ENCODE measurements around the gene CYP19A1. TPM values are rescaled to one million over a fixed set of nuclear protein-coding genes. Genes with fewer than 3 reads are reported as not detected.

The CYP19A1 gene
- total RNA-seq, 1 experiment from 2014 or later = not detected

- TF ChIP-seq REST (IDR thresholded peaks at IDR 0.05; ENCODE audit: low read depth) (no peak), ZNF274 (IDR thresholded peaks at IDR 0.05; ENCODE audit: low read depth, low read length) (no peak), EZH2phosphoT487 (IDR thresholded peaks at IDR 0.05; ENCODE audit: borderline replicate concordance) (no peak), ELF1 (IDR thresholded peaks at IDR 0.05; ENCODE audit: borderline replicate concordance, low read depth) (no peak), RAD21 (IDR thresholded peaks at IDR 0.05; ENCODE audit: low read depth) (no peak)
These were observed 146.6 kb downstream of the CYP19A1 start (continued) for GRCh38 chr15:51191766-51192165.

GRCh38 chr15:51191072-51191670 is 147.2 kb downstream of the CYP19A1 start:
- ATAC-seq (no peak), DNase-seq (ENCODE audit: low read depth, low spot score) (no peak)
- TF ChIP-seq ZFX (IDR thresholded peaks at IDR 0.05) (no peak), CEBPB (IDR thresholded peaks at IDR 0.05; ENCODE audit: low read depth) (no peak), REST (IDR thresholded peaks at IDR 0.05; ENCODE audit: low read depth) (no peak), SRF (IDR thresholded peaks at IDR 0.05; ENCODE audit: low read depth) (no peak), POLR2AphosphoS5 (IDR thresholded peaks at IDR 0.05; ENCODE audit: low read depth, low read length) (no peak)
- no peak overlapping the region for H3K27ac ChIP-seq (ENCODE audit: low read depth, low read length)
- H3K79me2 ChIP-seq (ENCODE audit: insufficient read depth, low read length) = no peaks in the 10 kb centered on the region
- BruUV-seq (replicated peaks) = no TSS peak
- no peaks in the 10 kb centered on the region; the same call in 1 of the 2 replicates for H3K27me3 ChIP-seq (ENCODE audit: insufficient read depth, low read length)
- intact Hi-C loops (cut with micrococcal nuclease) = no loop called here
- POLR2A ChIA-PET = interaction anchor here (2.1 kb wide), 1 partner anchor 28 kb away, joined by 5 read pairs; no protein-coding TSS in a partner anchor
- no peak overlapping the region for H3K4me3 ChIP-seq (replicated peaks in 1 of 2; ENCODE audit: low read depth in 1 of 2, low read length in 2 of 2)
- H3K4me1 ChIP-seq (ENCODE audit: control insufficient read depth in 1 of 2, insufficient read depth in 2 of 2, low read length in 2 of 2) = peaks cover 0 to 4% of the 10 kb centered on the region in 2 experiments; a peak in 3 of 4 replicates
- no peak overlapping the region for H3K9ac ChIP-seq (ENCODE audit: low read length)
- no peak overlapping the region for H2AFZ ChIP-seq (ENCODE audit: low read depth, low read length, poor library complexity, severe bottlenecking)
- H4K20me1 ChIP-seq (ENCODE audit: insufficient read depth) = no peaks in the 10 kb centered on the region
- no peak overlapping the region for H3K4me2 ChIP-seq (ENCODE audit: low read length)
- CTCF ChIA-PET = interaction anchor here (3.9 kb wide), 1 partner anchor 28 kb away, joined by 81 read pairs; no protein-coding TSS in a partner anchor
- no peaks in the 10 kb centered on the region for H3K9me2 ChIP-seq (ENCODE audit: insufficient read depth)
- H3K9me3 ChIP-seq (ENCODE audit: control insufficient read depth in 1 of 2, insufficient read depth in 1 of 2, low read depth in 1 of 2, low read length in 2 of 2) = no peaks in the 10 kb centered on the region
- no peaks in the 10 kb centered on the region for H3K36me3 ChIP-seq (ENCODE audit: control insufficient read depth in 1 of 2, insufficient read depth in 2 of 2, low read length in 2 of 2)
- RAD21 ChIA-PET (ENCODE audit: low non-redundant PET in 1 of 2, low total read pairs in 2 of 2, uncharacterized antibody in 2 of 2, unreplicated experiment in 2 of 2) = no interaction called here
